Thoracic aorta endothelial cell (primary cell): Measurements from ENCODE around the gene HIKESHI. TPM values are rescaled to one million over a fixed set of nuclear protein-coding genes. Genes with fewer than 3 reads are reported as not detected.

Source experiments
- small RNA-seq: library from RNA; depleted of rRNA; stranded (forward); fragments of <200 nt; gene quantifications from one replicate; pipeline ENCODE3, GENCODE V24; 2012
- total RNA-seq: library from RNA; depleted of rRNA; stranded (reverse); fragments of >200 nt; gene quantifications from 2 replicates; pipeline ENCODE4 v1.2.3, GENCODE V29; 2012

The HIKESHI gene, protein sequence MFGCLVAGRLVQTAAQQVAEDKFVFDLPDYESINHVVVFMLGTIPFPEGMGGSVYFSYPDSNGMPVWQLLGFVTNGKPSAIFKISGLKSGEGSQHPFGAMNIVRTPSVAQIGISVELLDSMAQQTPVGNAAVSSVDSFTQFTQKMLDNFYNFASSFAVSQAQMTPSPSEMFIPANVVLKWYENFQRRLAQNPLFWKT
- total RNA-seq: 63.7 and 69.1 TPM in 2 replicates

DNA sequence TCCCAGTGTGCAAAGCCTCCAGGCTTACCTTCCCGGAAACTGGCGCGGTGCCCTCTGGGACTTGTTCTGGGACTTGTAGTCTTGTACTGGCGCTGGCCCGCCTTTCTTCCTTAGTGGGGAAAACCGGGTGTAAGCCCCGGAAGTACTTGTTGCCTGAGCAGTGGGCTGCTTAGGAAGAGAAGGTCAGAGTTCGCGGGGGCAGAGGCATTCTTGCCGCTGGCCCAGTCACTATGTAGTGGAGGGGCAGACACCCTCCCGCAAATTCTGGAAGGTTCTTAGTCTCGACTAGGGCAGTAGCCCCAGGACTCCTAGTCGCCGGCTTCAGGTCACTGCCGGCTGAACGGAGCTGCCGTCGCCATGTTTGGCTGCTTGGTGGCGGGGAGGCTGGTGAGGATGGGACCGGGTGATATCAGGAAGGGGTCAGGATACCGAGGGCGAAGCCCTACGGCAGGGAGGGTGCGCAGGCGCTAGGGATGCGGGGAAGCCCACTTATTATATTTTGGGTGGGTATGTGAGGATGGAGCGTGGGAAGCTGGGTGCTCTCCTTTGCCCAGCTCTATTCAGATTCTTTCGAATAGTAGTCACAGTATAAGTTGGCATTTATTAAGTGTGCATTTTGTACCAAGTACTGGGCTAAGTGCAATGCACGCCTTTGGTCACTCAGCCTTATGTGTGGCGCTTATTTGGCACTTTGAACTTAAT is at the start of gene HIKESHI:
Gene HIKESHI (plus strand): TSS at position 149 of the 702 bp plus-strand sequence. CDS start 209 bp downstream, at position 358.

DNA sequence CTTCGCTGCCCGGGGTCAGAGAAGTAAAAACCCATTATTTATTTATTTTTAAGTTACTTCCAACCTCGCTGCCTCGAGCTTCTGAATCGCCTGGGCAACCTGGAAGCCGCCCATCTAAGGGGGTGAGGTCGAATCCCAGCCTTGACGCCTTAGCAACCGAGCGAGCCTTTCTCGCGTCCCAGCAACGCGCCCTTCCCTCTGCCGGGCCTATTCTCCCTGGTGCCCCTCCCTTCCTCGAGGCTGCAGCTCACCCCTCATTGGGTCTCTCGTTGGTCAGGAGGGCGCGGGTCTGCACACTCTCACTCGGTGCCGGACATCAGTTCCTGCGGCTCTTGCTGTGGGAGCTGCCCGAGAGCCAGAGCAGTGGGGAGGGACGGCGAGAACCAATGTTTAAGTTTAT is 72.5 kb downstream of the HIKESHI start, which contains the start of gene CCDC81:
Gene CCDC81 (plus strand): TSS at position 302 of the 400 bp plus-strand sequence. CDS start 277 bp downstream, outside the sequence.

Small RNAs within 50 kb of the gene (small RNA-seq; reads per million reads assigned to genes)
- not detected for gene RN7SL225P

Other genes starting within 250 kb of the HIKESHI start
- gene PICALM, start 233.2 kb upstream of the HIKESHI start, total RNA-seq: 366 and 389 TPM in 2 replicates
- 32.8 and 35.9 TPM in 2 replicates for gene EED, start 57.5 kb upstream of the HIKESHI start, total RNA-seq
- 1.1 and 1.7 TPM in 2 replicates for gene CCDC81, start 72.6 kb downstream of the HIKESHI start, total RNA-seq